ENCODE results near the gene LAMA5.

LAMA5 gene

DNA sequence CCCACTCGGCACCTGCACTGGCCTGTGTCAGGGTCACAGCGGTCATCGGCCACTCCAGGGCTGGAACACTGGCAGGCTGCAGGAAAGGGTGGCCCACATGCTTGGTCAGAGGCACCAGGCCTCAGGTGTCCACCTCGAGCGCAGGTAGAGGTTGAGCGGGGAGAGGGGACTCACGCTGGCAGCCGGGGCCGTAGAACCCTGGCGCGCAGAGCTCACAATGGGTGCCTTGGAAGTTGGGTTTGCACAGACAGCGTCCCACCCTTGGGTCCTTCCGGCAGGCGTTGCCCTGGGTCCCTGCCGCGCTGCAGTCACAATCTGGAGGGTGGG lies 28.9 kb downstream of the LAMA5 start:
- DNase-seq (ENCODE audit: low read depth): no peak
- TF ChIP-seq, protein P1, sequence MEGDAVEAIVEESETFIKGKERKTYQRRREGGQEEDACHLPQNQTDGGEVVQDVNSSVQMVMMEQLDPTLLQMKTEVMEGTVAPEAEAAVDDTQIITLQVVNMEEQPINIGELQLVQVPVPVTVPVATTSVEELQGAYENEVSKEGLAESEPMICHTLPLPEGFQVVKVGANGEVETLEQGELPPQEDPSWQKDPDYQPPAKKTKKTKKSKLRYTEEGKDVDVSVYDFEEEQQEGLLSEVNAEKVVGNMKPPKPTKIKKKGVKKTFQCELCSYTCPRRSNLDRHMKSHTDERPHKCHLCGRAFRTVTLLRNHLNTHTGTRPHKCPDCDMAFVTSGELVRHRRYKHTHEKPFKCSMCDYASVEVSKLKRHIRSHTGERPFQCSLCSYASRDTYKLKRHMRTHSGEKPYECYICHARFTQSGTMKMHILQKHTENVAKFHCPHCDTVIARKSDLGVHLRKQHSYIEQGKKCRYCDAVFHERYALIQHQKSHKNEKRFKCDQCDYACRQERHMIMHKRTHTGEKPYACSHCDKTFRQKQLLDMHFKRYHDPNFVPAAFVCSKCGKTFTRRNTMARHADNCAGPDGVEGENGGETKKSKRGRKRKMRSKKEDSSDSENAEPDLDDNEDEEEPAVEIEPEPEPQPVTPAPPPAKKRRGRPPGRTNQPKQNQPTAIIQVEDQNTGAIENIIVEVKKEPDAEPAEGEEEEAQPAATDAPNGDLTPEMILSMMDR (IDR thresholded peaks at IDR 0.05; ENCODE audit: low read depth, low read length, missing control alignments): no peak
- no peak overlapping the region for H3K4me3 ChIP-seq (ENCODE audit: low read depth, low read length)
- in situ Hi-C loops (cut with HindIII; ENCODE audit: low sequenced_read_pairs): no loop called here

DNA sequence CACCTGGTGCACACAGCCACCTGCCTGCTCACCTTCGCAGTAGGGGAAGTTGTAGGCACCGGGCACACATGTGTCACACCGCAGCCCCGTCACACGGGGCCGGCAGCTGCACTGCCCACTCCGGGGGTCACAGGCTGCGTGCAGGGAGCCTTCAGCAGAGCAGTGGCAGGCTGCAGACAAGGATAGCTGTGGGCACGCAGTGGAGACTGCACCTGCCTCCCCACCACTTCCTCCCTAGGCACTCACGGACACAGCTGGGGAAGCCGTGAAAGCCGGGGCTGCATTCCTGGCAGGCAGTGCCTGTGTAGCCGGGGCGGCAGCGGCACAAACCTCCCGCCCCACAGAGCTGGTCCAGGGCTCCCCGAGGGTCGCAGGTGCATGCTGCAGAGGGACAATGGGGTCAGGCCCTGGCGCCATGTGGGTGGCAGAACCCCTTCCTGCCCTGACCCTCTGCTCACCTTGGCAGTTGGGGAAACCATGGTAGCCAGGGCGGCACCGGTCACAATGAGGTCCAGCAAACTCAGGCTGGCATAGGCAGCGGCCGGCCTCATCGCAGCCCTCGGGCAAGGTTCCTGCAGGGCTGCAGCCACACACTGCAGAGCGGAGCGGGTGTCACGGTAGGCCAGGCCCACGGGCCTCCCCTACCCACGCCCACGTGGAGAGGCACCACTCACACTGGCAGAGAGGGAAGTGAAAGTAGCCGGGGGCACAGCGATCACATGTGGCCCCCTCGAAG lies 29.4 kb downstream of the LAMA5 start:
- TF ChIP-seq, protein P1 (IDR thresholded peaks at IDR 0.05; ENCODE audit: low read depth, low read length, missing control alignments): no peak
- no peak overlapping the region for H3K4me3 ChIP-seq (ENCODE audit: low read depth, low read length)
- DNase-seq (ENCODE audit: low read depth): no peak
- in situ Hi-C loops (cut with HindIII; ENCODE audit: low sequenced_read_pairs): no loop called here

GRCh38 chr20:62336775-62337557 lies 30.1 kb downstream of the LAMA5 start:
- no peak overlapping the region for H3K4me3 ChIP-seq (ENCODE audit: low read depth, low read length)
- DNase-seq (ENCODE audit: low read depth): no peak
- TF ChIP-seq, protein P1 (IDR thresholded peaks at IDR 0.05; ENCODE audit: low read depth, low read length, missing control alignments): no peak
- in situ Hi-C loops (cut with HindIII; ENCODE audit: low sequenced_read_pairs): no loop called here

DNA sequence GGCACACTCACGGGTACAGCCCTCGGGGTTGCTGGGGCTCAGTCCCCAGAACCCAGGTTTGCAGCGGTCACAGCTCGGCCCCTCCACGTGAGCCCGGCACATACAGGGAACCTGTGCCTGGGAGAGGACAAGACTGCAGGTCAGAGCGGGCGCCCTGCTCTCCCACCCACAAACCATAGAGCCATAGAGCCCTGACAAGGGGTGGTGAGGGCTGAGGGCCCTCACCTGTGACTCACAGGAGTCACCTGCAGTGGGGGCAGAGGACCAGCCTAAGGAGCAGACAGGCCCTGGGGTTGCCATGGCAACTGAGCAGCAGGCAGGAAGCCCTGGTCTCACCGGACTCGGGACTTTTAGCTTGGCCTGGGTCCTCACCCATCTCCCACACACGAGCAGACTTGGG lies 30.8 kb downstream of the LAMA5 start:
- in situ Hi-C loops (cut with HindIII; ENCODE audit: low sequenced_read_pairs): no loop called here
- DNase-seq (ENCODE audit: low read depth): no peak
- H3K4me3 ChIP-seq (ENCODE audit: low read depth, low read length): no peak overlapping the region
- TF ChIP-seq, protein P1 (IDR thresholded peaks at IDR 0.05; ENCODE audit: low read depth, low read length, missing control alignments): no peak

DNA sequence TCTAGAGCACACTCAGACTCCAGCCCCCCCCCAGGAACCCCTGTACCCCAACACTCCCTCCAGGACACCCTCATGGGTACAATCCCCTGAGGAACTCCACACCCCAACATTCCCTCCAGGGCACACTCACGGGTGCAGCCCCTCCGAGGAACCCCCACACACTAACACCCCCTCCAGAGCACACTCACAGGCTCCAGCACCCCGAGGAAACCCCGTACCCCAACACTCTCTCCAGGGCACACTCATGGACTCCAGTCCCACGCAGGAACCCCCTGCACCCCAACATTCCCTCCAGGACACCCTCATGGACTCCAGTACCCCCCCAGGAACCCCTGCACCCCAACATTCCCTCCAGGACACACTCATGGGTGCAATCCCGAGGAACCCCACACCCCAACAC lies 31.6 kb downstream of the LAMA5 start:
- in situ Hi-C loops (cut with HindIII; ENCODE audit: low sequenced_read_pairs): no loop called here
- TF ChIP-seq, protein P1 (IDR thresholded peaks at IDR 0.05; ENCODE audit: low read depth, low read length, missing control alignments): no peak
- no peak for DNase-seq (ENCODE audit: low read depth)
- H3K4me3 ChIP-seq (ENCODE audit: low read depth, low read length): no peak overlapping the region

DNA sequence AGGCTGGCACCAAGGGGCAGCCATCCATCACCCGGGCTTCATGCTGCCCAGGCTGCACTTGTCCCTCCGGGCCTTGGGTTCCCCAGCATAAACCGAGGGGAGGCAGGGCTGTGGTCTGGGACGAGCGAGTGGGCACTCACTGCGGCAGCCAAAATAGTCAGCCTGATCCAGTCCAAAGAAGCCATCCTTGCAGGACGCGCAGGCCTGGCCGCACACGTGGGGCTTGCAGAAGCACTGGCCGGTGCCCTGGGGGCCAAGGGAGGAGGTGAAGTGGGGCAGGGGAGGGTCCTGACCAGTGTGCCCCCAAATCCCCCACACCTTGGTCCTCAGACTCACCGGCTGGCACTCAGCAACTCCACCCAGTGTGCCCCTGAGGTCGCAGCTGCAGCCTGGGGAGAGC lies 32.2 kb downstream of the LAMA5 start:
- DNase-seq (ENCODE audit: low read depth): no peak
- H3K4me3 ChIP-seq (ENCODE audit: low read depth, low read length): no peak overlapping the region
- in situ Hi-C loops (cut with HindIII; ENCODE audit: low sequenced_read_pairs): no loop called here
- TF ChIP-seq, protein P1 (IDR thresholded peaks at IDR 0.05; ENCODE audit: low read depth, low read length, missing control alignments): no peak

Data from astrocyte of the cerebellum (primary cell).